K562 (cell line): ENCODE data around the gene ZNF277. TPM values are rescaled to one million over a fixed set of nuclear protein-coding genes. Genes with fewer than 3 reads are reported as not detected.

Experiments used
- ATAC-seq: fragments of 200-7000 bp; cut with Tn5 transposase; 3 replicates; pipeline ENCODE4 v1.9.1; 2020; ENCODE audit warnings: moderate library complexity
- BruUV-seq: library from RNA; stranded (reverse); fragments of 400-500 nt; replicated peaks from 2 replicates; lab custom pipeline; 2021; lab: Mats Ljungman, UMichigan
- CTCF ChIA-PET: fragments of 300-600 bp; formaldehyde crosslinking; extraction: SDS; loops from one replicate; lab custom pipeline; 2021; ENCODE audit warnings: low intra/inter-chr PET ratio; lab: Yijun Ruan, JAX
- POLR2A ChIA-PET: fragments of 300-600, 350-650 bp; sonication (Branson Sonifier 250); formaldehyde crosslinking; extraction: SDS; loops from one replicate; lab custom pipeline; 2021; ENCODE audit warnings: antibody characterized with exemption, inconsistent platforms; lab: Yijun Ruan, JAX
- DNase-seq, 4 experiments: peaks; one replicate each; pipeline versions ENCODE4 v3.0.0 to v3.0.0-alpha.2; 2011 to 2018; ENCODE audit warnings: low spot score in 3 of 4, mixed read lengths in 3 of 4; ENCODE audit errors: extremely low read depth in 1 of 4
- FAIRE-seq: peaks from 2 replicates; lab custom pipeline; 2011; peaks lifted over from hg19 to GRCh38; lab: Jason Lieb, UNC
- H2AFZ ChIP-seq: 2 replicates; pipeline ENCODE4 v1.6.0; 2011; ENCODE audit warnings: low read depth, low read length, control low read depth, inconsistent platforms
- H3K27ac ChIP-seq: fragments of 200-600 bp; 3 replicates; pipeline ENCODE4 v1.8.0; 2011; ENCODE audit warnings: low read depth, mild to moderate bottlenecking, control low read depth, inconsistent platforms, low read length, moderate library complexity, mixed read lengths; ENCODE audit errors: extremely low read depth
- H3K27me3 ChIP-seq, 2 experiments: fragments of 300-600 bp in 1 of 2; 2 replicates in 1 of 2; 3 replicates in 1 of 2; pipeline versions ENCODE4 v1.6.0 to v1.8.0; 2011; ENCODE audit warnings: inconsistent platforms in 2 of 2, low read length in 2 of 2, mild to moderate bottlenecking in 1 of 2, mixed read lengths in 1 of 2, moderate library complexity in 1 of 2; ENCODE audit not compliant: control insufficient read depth in 2 of 2, insufficient read depth in 2 of 2
- H3K36me3 ChIP-seq: fragments of 300-600 bp; 3 replicates; pipeline ENCODE4 v1.8.0; 2011; ENCODE audit warnings: mild to moderate bottlenecking, low read length, inconsistent platforms; ENCODE audit not compliant: control insufficient read depth, insufficient read depth
- H3K4me1 ChIP-seq, 2 experiments: fragments of 200-600 bp in 1 of 2; replicated peaks in 1 of 2; 2 replicates in 1 of 2; 3 replicates in 1 of 2; pipeline versions ENCODE4 v1.5.1 to v1.8.0; 2011; ENCODE audit warnings: inconsistent platforms in 2 of 2, low read length in 2 of 2, mild to moderate bottlenecking in 1 of 2, mixed read lengths in 1 of 2, moderate library complexity in 1 of 2; ENCODE audit not compliant: control insufficient read depth in 2 of 2, insufficient read depth in 2 of 2
- H3K4me2 ChIP-seq: 2 replicates; pipeline ENCODE4 v1.6.1; 2011; ENCODE audit warnings: low read length, control low read depth, inconsistent platforms, mixed read lengths; ENCODE audit not compliant: insufficient read depth
- H3K4me3 ChIP-seq: fragments of 200-600 bp; sonication (generic), shearing (Covaris generic); 2 replicates; pipeline ENCODE4 v1.5.1; 2016; ENCODE audit warnings: control low read depth, inconsistent platforms
- H3K79me2 ChIP-seq: fragments of 200-600 bp; 3 replicates; pipeline ENCODE4 v1.8.0; 2011; ENCODE audit warnings: low read length, inconsistent platforms; ENCODE audit not compliant: control insufficient read depth, insufficient read depth
- H3K9ac ChIP-seq, 2 experiments: 2 replicates each; pipeline versions ENCODE4 v1.6.0 to v1.6.1; 2011; ENCODE audit warnings: low read depth in 2 of 2, low read length in 2 of 2, control low read depth in 1 of 2, inconsistent platforms in 1 of 2, mild to moderate bottlenecking in 1 of 2, mixed read lengths in 1 of 2; ENCODE audit not compliant: insufficient read depth in 1 of 2
- H3K9me1 ChIP-seq: one replicate; pipeline ENCODE4 v1.6.0; 2011; ENCODE audit warnings: inconsistent platforms, mild to moderate bottlenecking, low read length, moderate library complexity; ENCODE audit not compliant: control insufficient read depth, insufficient read depth
- H3K9me3 ChIP-seq: replicated peaks from 2 replicates; pipeline ENCODE4 v1.5.1; 2011; ENCODE audit warnings: low read depth, low read length, inconsistent platforms; ENCODE audit not compliant: control insufficient read depth, insufficient read depth
- H4K20me1 ChIP-seq: replicated peaks from 2 replicates; pipeline ENCODE4 v1.6.1; 2011; ENCODE audit warnings: low read length, inconsistent platforms, mixed read lengths; ENCODE audit not compliant: control insufficient read depth, insufficient read depth
- IRF9 ChIP-seq: fragments of 450-650 bp; IDR thresholded peaks from 2 replicates; pipeline ENCODE4 v1.6.1; 2016; ENCODE audit warnings: missing biosample characterization, missing genetic modification characterization
- ZNF277 ChIP-seq: fragments of 250-450 bp; sonication (Bioruptor Pico); IDR thresholded peaks from 2 replicates; pipeline ENCODE4 v1.8.0; 2022; ENCODE audit warnings: inconsistent platforms, mild to moderate bottlenecking, moderate library complexity, borderline replicate concordance
- WGBS: fragments of 100-300 bp; shearing (Covaris generic); methylation state at CpG from one replicate; pipeline ENCODE4 v1.1.6; 2016; ENCODE audit warnings: low coverage, mixed read lengths; ENCODE audit not compliant: insufficient coverage; ENCODE audit errors: missing lambda C conversion rate; 5-methylcytosine and 5-hydroxymethylcytosine counted together
- in situ Hi-C: fragments of 300-500 bp; cut with MboI; formaldehyde crosslinking; loops from 4 replicates; pipeline ENCODE4 v1.15.0; 2018; ENCODE audit warnings: inconsistent platforms, mixed read lengths
- intact Hi-C: fragments of 100-400 bp; cut with micrococcal nuclease; formaldehyde crosslinking; loops from 2 replicates; pipeline ENCODE4 v1.14.2; 2022
- polyA plus RNA-seq, 8 experiments: library from polyadenylated mRNA; depleted of rRNA in 4 of 8; stranded (reverse) in 5 of 8; unstranded in 3 of 8; fragments of >200 nt; fragmentation: Nextera tagmentation in 2 of 8; fragmentation: Illumina TruSeq in 1 of 8; extraction: Ambion mirVana in 2 of 8; extraction: Trizol in 1 of 8; gene quantifications; 2 replicates each; pipeline versions ENCODE4 v1.2.1 to v1.2.3, GENCODE V29; 2011 to 2014; ENCODE audit warnings: inconsistent platforms in 1 of 8, missing spikeins in 1 of 8
- total RNA-seq, 7 experiments: library from RNA; depleted of rRNA in 6 of 7; stranded (reverse); fragments of >200 nt in 6 of 7; fragmentation: Illumina TruSeq in 2 of 7; extraction: Trizol in 2 of 7; gene quantifications; 2 replicates each; pipeline versions ENCODE4 v1.2.1 to v1.2.3, GENCODE V29; 2011 to 2021; ENCODE audit warnings: low replicate concordance in 1 of 7
- TF ChIP-seq, protein P1 (sequence below), 2 experiments: fragments of 450-650 bp; conservative IDR thresholded peaks; 2 replicates each; pipeline ENCODE4 v1.6.1; 2017; ENCODE audit warnings: mild to moderate bottlenecking in 2 of 2, moderate library complexity in 2 of 2

Gene ZNF277
- total and polyA plus RNA-seq, 9 of the 15 experiments (the other 6 are each of a cell fraction or from before 2014, with no cell fraction given), result 18.8 to 33.5 (median 27.7) TPM

- TF ChIP-seq, protein P1, sequence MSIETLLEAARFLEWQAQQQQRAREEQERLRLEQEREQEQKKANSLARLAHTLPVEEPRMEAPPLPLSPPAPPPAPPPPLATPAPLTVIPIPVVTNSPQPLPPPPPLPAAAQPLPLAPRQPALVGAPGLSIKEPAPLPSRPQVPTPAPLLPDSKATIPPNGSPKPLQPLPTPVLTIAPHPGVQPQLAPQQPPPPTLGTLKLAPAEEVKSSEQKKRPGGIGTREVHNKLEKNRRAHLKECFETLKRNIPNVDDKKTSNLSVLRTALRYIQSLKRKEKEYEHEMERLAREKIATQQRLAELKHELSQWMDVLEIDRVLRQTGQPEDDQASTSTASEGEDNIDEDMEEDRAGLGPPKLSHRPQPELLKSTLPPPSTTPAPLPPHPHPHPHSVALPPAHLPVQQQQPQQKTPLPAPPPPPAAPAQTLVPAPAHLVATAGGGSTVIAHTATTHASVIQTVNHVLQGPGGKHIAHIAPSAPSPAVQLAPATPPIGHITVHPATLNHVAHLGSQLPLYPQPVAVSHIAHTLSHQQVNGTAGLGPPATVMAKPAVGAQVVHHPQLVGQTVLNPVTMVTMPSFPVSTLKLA (conservative IDR thresholded peaks at IDR 0.05), result no peak
These were observed 54.4 kb downstream of the ZNF277 start (continued) for GRCh38 chr7:112260911-112261310.

DNA sequence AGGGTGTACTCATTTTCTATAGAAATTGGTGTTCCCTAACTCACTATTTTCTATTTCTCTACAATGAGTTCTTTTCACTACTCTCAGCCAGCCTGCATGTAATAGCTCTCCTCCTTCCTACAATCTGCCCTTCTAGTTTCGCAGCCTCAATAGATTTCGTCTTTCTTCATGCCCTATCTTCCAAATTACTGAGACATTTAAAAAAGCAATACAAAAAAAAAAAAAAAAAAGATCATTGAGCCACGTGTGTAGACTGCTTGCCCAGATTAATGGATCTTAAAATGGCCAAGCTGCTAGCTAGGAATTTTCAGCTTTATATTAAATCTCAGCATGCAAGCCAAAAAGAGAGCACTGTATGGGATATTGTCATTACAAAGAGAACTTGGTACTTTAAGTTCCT, 55.5 kb downstream of the ZNF277 start:
- H3K4me2 ChIP-seq, result no peak overlapping the region
- POLR2A ChIA-PET, result interaction anchor here (0.5 to 0.6 kb wide), 2 partner anchors 21 to 112 kb away, joined by 3 to 4 read pairs; no protein-coding TSS in a partner anchor
- no peaks in the 10 kb centered on the region for H3K36me3 ChIP-seq
- H4K20me1 ChIP-seq, result no peaks in the 10 kb centered on the region; the same call in 1 of the 2 replicates
- intact Hi-C loops (no loop called here), in situ Hi-C loops (no loop called here)
- H3K79me2 ChIP-seq, result no peaks in the 10 kb centered on the region
- H3K9me1 ChIP-seq, result no peaks in the 10 kb centered on the region
- 23% methylated on average over 3 of the region's 3 CpGs for WGBS
- H3K9me3 ChIP-seq, result no peaks in the 10 kb centered on the region
- no peaks in the 10 kb centered on the region for H3K27me3 ChIP-seq
- CTCF ChIA-PET, result interaction anchor here (0.7 kb wide), 1 partner anchor 406 kb away, joined by 3 read pairs; no protein-coding TSS in a partner anchor
- H3K9ac ChIP-seq, result no peak overlapping the region
- H3K4me3 ChIP-seq, result no peak overlapping the region
- H2AFZ ChIP-seq, result no peak overlapping the region
- FAIRE-seq, result no peak
- BruUV-seq, result no TSS peak
- DNase-seq, result no peak
- ATAC-seq, result no peak
- no peaks in the 10 kb centered on the region; a peak in 1 of 5 replicates for H3K4me1 ChIP-seq
- H3K27ac ChIP-seq, result no peak overlapping the region
- TF ChIP-seq ZNF277 (CRISPR knock-in tag), result peak; percentile 18
- no peak for TF ChIP-seq IRF9 (tag)
